Measurements from ENCODE around the gene CFAP77.

GRCh38 chr9:132381966-132382541 is 28.0 kb upstream of the CFAP77 start:
- TF ChIP-seq POLR2A (IDR thresholded peaks at IDR 0.05; ENCODE audit: low read depth, low read length) (no peak), CTCF (conservative IDR thresholded peaks at IDR 0.05; ENCODE audit: low read depth, low read length) (no peak), USF2 (IDR thresholded peaks at IDR 0.05; ENCODE audit: low read depth, low read length) (no peak), CHD1 (IDR thresholded peaks at IDR 0.05; ENCODE audit: low read depth, low read length) (no peak), NFE2L2 (IDR thresholded peaks at IDR 0.05; ENCODE audit: low read depth, low read length) (no peak), RCOR1 (IDR thresholded peaks at IDR 0.05; ENCODE audit: insufficient replicate concordance, low read length) (no peak), RAD21 (IDR thresholded peaks at IDR 0.05; ENCODE audit: low read length) (no peak), RFX5 (IDR thresholded peaks at IDR 0.05; ENCODE audit: low read depth, low read length) (no peak)
